Measurements from ENCODE around the gene ZSWIM7.

- TF ChIP-seq CTCF (IDR thresholded peaks at IDR 0.05) (no peak), POLR2A (IDR thresholded peaks at IDR 0.05) (no peak), POLR2AphosphoS5 (IDR thresholded peaks at IDR 0.05) (no peak), EP300 (IDR thresholded peaks at IDR 0.05) (no peak)
Observed at GRCh38 chr17:15998031-15998562, 1.4 kb downstream of the ZSWIM7 start.

Measured in sigmoid colon (tissue), 4 donors.